Keratinocyte (primary cell): ENCODE data around the gene LZTS2. TPM values are rescaled to one million over a fixed set of nuclear protein-coding genes. Genes with fewer than 3 reads are reported as not detected.
"Not testable (repeated sequence)": the region's sequence is repeated elsewhere in the genome, so short reads cannot be mapped to it uniquely, and the experiment has no call there.

Experiments
- DNase-seq: peaks from one replicate; pipeline ENCODE4 v3.0.0-alpha.2; 2011; ENCODE audit warnings: low read depth, missing footprints, low spot score
- FAIRE-seq: peaks from 2 replicates; lab custom pipeline; 2011; peaks lifted over from hg19 to GRCh38; lab: Jason Lieb, UNC
- H2AFZ ChIP-seq: 2 replicates; pipeline ENCODE4 v1.6.0; 2012; ENCODE audit warnings: low read length, control low read depth, inconsistent platforms; ENCODE audit not compliant: control insufficient read depth
- H3K27ac ChIP-seq: 2 replicates; pipeline ENCODE4 v1.5.1; 2011; ENCODE audit warnings: low read length; ENCODE audit not compliant: control insufficient read depth, insufficient read depth
- H3K27me3 ChIP-seq: 3 replicates; pipeline ENCODE4 v1.6.0; 2011; ENCODE audit warnings: low read length; ENCODE audit not compliant: control insufficient read depth, insufficient read depth; ENCODE audit errors: extremely low read depth
- H3K36me3 ChIP-seq, 2 experiments: 2 replicates in 1 of 2; 3 replicates in 1 of 2; pipeline ENCODE4 v1.5.1; 2011; ENCODE audit warnings: low read length in 2 of 2, mild to moderate bottlenecking in 1 of 2; ENCODE audit not compliant: control insufficient read depth in 2 of 2, insufficient read depth in 2 of 2; ENCODE audit errors: extremely low read depth in 1 of 2
- H3K4me1 ChIP-seq: 3 replicates; pipeline ENCODE4 v1.5.1; 2011; ENCODE audit warnings: low read length; ENCODE audit not compliant: control insufficient read depth, insufficient read depth; ENCODE audit errors: extremely low read depth
- H3K4me2 ChIP-seq: 3 replicates; pipeline ENCODE4 v1.6.0; 2011; ENCODE audit warnings: low read depth, low read length; ENCODE audit not compliant: control insufficient read depth, insufficient read depth; ENCODE audit errors: extremely low read depth
- H3K4me3 ChIP-seq, 3 experiments: fragments of 200-600 bp in 1 of 3; sonication (generic) in 1 of 3; 2 replicates in 2 of 3; 3 replicates in 1 of 3; pipeline ENCODE4 v1.5.1; 2011 to 2016; ENCODE audit warnings: low read length in 3 of 3, mild to moderate bottlenecking in 3 of 3, control low read depth in 2 of 3, inconsistent platforms in 1 of 3, low read depth in 1 of 3, mixed read lengths in 1 of 3, mixed run types in 1 of 3, moderate library complexity in 1 of 3; ENCODE audit not compliant: control insufficient read depth in 2 of 3, insufficient read depth in 2 of 3; ENCODE audit errors: extremely low read depth in 1 of 3
- H3K79me2 ChIP-seq: 2 replicates; pipeline ENCODE4 v1.6.0; 2012; ENCODE audit warnings: low read length; ENCODE audit not compliant: control insufficient read depth, insufficient read depth
- H3K9ac ChIP-seq: 3 replicates; pipeline ENCODE4 v1.6.0; 2011; ENCODE audit warnings: low read length; ENCODE audit not compliant: control insufficient read depth, insufficient read depth; ENCODE audit errors: extremely low read depth
- H3K9me1 ChIP-seq: 3 replicates; pipeline ENCODE4 v1.6.0; 2011; ENCODE audit warnings: low read length; ENCODE audit not compliant: control insufficient read depth, insufficient read depth; ENCODE audit errors: extremely low read depth
- H3K9me3 ChIP-seq: 2 replicates; pipeline ENCODE4 v1.5.1; 2012; ENCODE audit warnings: low read depth, low read length; ENCODE audit not compliant: control insufficient read depth
- H4K20me1 ChIP-seq: 3 replicates; pipeline ENCODE4 v1.6.0; 2011; ENCODE audit warnings: low read length; ENCODE audit not compliant: control insufficient read depth, insufficient read depth; ENCODE audit errors: extremely low read depth
- CTCF ChIP-seq, 3 experiments: IDR thresholded peaks in 1 of 3; conservative IDR thresholded peaks in 1 of 3; optimal IDR thresholded peaks in 1 of 3; 2 replicates in 2 of 3; 3 replicates in 1 of 3; pipeline versions ENCODE3 to v1.5.1; 2011; ENCODE audit warnings: low read length in 3 of 3, mild to moderate bottlenecking in 3 of 3, moderate library complexity in 2 of 3, control low read depth in 1 of 3, inconsistent platforms in 1 of 3; ENCODE audit not compliant: insufficient read depth in 2 of 3; ENCODE audit errors: extremely low read depth in 1 of 3
- EZH2 ChIP-seq: IDR thresholded peaks from one replicate; pipeline ENCODE4 v1.6.1; 2012; ENCODE audit warnings: inconsistent platforms, mild to moderate bottlenecking, low read length, moderate library complexity
- dilution Hi-C: fragments of 300-500 bp; cut with MboI; formaldehyde crosslinking; loops from one replicate; pipeline ENCODE4 v1.7.0; 2020; ENCODE audit warnings: low sequenced_read_pairs; ENCODE audit not compliant: extremely low pct_ligation_motif_present
- polyA plus RNA-seq, 5 experiments: library from polyadenylated mRNA; depleted of rRNA in 3 of 5; stranded (reverse) in 3 of 5; stranded (forward) in 1 of 5; unstranded in 1 of 5; fragments of >200 nt; gene quantifications; 1 replicate in 1 of 5; 2 replicates in 3 of 5; 3 replicates in 1 of 5; pipeline versions ENCODE4 v1.2.1 to v1.2.3, GENCODE V29; 2011 to 2012; ENCODE audit warnings: missing spikeins in 2 of 5, low read depth in 1 of 5, low replicate concordance in 1 of 5

LZTS2 gene
- polyA plus RNA-seq, 1 donor (not counting 4 experiments of a cell fraction or from before 2014, with no cell fraction given) = 18.6 TPM

- Histone ChIP-seq H3K36me3 (peaks cover 21 to 34% of the 10 kb centered on the region in 2 experiments), H3K4me2 (peak overlapping the region; percentile 99), H4K20me1 (no peaks in the 10 kb centered on the region), H3K9ac (peak overlapping the region; percentile 77), H3K27me3 (peaks cover 5% of the 10 kb centered on the region), H3K4me3 (peak overlapping the region; percentile 64 to 86 (median 80)), H3K79me2 (peaks cover 5% of the 10 kb centered on the region), H3K4me1 (peaks cover 27% of the 10 kb centered on the region), H3K9me3 (no peaks in the 10 kb centered on the region), H3K27ac (peak overlapping the region; percentile 84), H3K9me1 (no peaks in the 10 kb centered on the region), H2AFZ (no peak overlapping the region)
- dilution Hi-C loops = no loop called here
- FAIRE-seq = no peak
- TF ChIP-seq CTCF (optimal IDR thresholded peaks at IDR 0.05 in 1 of 3, IDR thresholded peaks at IDR 0.05 in 1 of 3, conservative IDR thresholded peaks at IDR 0.05 in 1 of 3; ENCODE audit: extremely low read depth in 1 of 3, insufficient read depth in 2 of 3, low read length in 3 of 3) (no peak), EZH2 (no peak)
- DNase-seq = no peak
These were observed 33.7 kb downstream of the LZTS2 start for GRCh38 chr10:101033276-101033675.

DNA sequence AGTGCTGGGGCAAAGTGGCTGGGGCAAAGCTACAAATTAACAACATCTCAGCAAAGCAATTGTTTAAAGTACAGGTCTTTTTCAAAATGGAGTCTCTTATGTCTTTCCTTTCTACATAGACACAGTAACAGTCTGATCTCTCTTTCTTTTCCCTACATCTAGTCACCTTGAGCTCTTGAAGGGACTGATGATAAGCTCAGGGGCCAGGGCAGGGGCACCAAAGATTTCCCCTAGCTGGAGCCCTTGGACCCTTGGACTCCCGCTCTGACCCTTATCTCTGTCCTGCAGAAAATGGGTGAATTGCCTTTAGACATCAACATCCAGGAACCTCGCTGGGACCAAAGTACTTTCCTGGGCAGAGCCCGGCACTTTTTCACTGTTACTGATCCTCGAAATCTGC, 34.8 kb downstream of the LZTS2 start:
- FAIRE-seq, DNase-seq, H3K27me3 ChIP-seq, H3K9me1 ChIP-seq, H3K9me3 ChIP-seq, H3K9ac ChIP-seq, H3K4me3 ChIP-seq, dilution Hi-C loops, H3K79me2 ChIP-seq, H3K4me2 ChIP-seq, H2AFZ ChIP-seq, H4K20me1 ChIP-seq, H3K27ac ChIP-seq: not testable (repeated sequence)
- peaks cover 21 to 43% of the 10 kb centered on the region in 2 experiments for H3K36me3 ChIP-seq
- peaks cover 27% of the 10 kb centered on the region for H3K4me1 ChIP-seq

GRCh38 chr10:101035314-101035713, 35.7 kb downstream of the LZTS2 start:
- H3K4me2 ChIP-seq = no peak overlapping the region
- no peak overlapping the region for H3K9ac ChIP-seq
- no peaks in the 10 kb centered on the region for H3K9me3 ChIP-seq
- H3K4me3 ChIP-seq = no peak overlapping the region
- dilution Hi-C loops = no loop called here
- H2AFZ ChIP-seq = no peak overlapping the region
- no peak for FAIRE-seq
- H3K79me2 ChIP-seq = peaks cover 5% of the 10 kb centered on the region
- TF ChIP-seq CTCF (optimal IDR thresholded peaks at IDR 0.05 in 1 of 3, IDR thresholded peaks at IDR 0.05 in 1 of 3, conservative IDR thresholded peaks at IDR 0.05 in 1 of 3; ENCODE audit: extremely low read depth in 1 of 3, insufficient read depth in 2 of 3, low read length in 3 of 3) = no peak
- no peak for TF ChIP-seq EZH2
- H3K27me3 ChIP-seq = no peaks in the 10 kb centered on the region
- H3K9me1 ChIP-seq = no peaks in the 10 kb centered on the region
- H4K20me1 ChIP-seq = no peaks in the 10 kb centered on the region
- DNase-seq = no peak
- peaks cover 21 to 49% of the 10 kb centered on the region in 2 experiments for H3K36me3 ChIP-seq
- H3K4me1 ChIP-seq = peaks cover 27% of the 10 kb centered on the region
- H3K27ac ChIP-seq = no peak overlapping the region
